B cell (primary cell): ENCODE measurements around the gene CCDC6.

Source experiments
- CTCF ChIP-seq: fragments of 200-600 bp; IDR thresholded peaks from one replicate; pipeline ENCODE4 v1.8.0; 2022; ENCODE audit warnings: antibody characterized with exemption, mild to moderate bottlenecking
- EZH2 ChIP-seq: IDR thresholded peaks from 2 replicates; pipeline ENCODE4 v1.6.1; 2012; ENCODE audit warnings: borderline replicate concordance, low read depth, mild to moderate bottlenecking, moderate library complexity, low read length; ENCODE audit not compliant: insufficient read depth, poor library complexity, severe bottlenecking

- no peak for TF ChIP-seq CTCF
- no peak for TF ChIP-seq EZH2
These were observed 43.7 kb upstream of the CCDC6 start for GRCh38 chr10:59950105-59950504.
